Liver (tissue), 3 donors: Measurements from ENCODE around the gene CIPC.

ENCODE experiments used
- FOXA1 ChIP-seq: IDR thresholded peaks from 2 replicates; pipeline ENCODE4 v1.6.1; 2016; ENCODE audit warnings: antibody characterized with exemption
- GABPA ChIP-seq, 2 donors: IDR thresholded peaks in 1 of 2; conservative IDR thresholded peaks in 1 of 2; 2 replicates each; pipeline ENCODE4 v1.6.1; 2016; ENCODE audit warnings: antibody characterized with exemption in 2 of 2, mild to moderate bottlenecking in 1 of 2, moderate library complexity in 1 of 2
- HNF4G ChIP-seq: IDR thresholded peaks from 2 replicates; pipeline ENCODE4 v1.6.1; 2016; ENCODE audit warnings: antibody characterized with exemption
- JUND ChIP-seq, 2 donors: IDR thresholded peaks; 2 replicates each; pipeline ENCODE4 v1.6.1; 2016; ENCODE audit warnings: antibody characterized with exemption in 2 of 2
- RAD21 ChIP-seq, 2 donors: IDR thresholded peaks; 2 replicates each; pipeline ENCODE4 v1.6.1; 2016; ENCODE audit warnings: antibody characterized with exemption in 2 of 2, mild to moderate bottlenecking in 2 of 2
- RXRA ChIP-seq, 2 donors: IDR thresholded peaks; 2 replicates each; pipeline ENCODE4 v1.6.1; 2017 to 2018; ENCODE audit warnings: antibody characterized with exemption in 2 of 2, mild to moderate bottlenecking in 1 of 2
- SP1 ChIP-seq: IDR thresholded peaks from 2 replicates; pipeline ENCODE4 v1.6.1; 2018; ENCODE audit warnings: antibody characterized with exemption, mild to moderate bottlenecking
- TAF1 ChIP-seq: conservative IDR thresholded peaks from 2 replicates; pipeline ENCODE4 v1.6.1; 2016; ENCODE audit warnings: antibody characterized with exemption, mild to moderate bottlenecking
- TF ChIP-seq, protein P1 (sequence below): fragments of 150-350 bp; IDR thresholded peaks from 2 replicates; pipeline ENCODE4 v1.5.1; 2017; ENCODE audit warnings: improper control_type of control experiment, low read depth, low read length; ENCODE audit not compliant: missing input control
- TF ChIP-seq, protein P2 (sequence below): IDR thresholded peaks from 2 replicates; pipeline ENCODE4 v1.6.1; 2016; ENCODE audit warnings: antibody characterized with exemption
- TF ChIP-seq, protein P3 (sequence below): IDR thresholded peaks from 2 replicates; pipeline ENCODE4 v1.6.1; 2016; ENCODE audit warnings: antibody characterized with exemption, mild to moderate bottlenecking
- TF ChIP-seq, protein P4 (sequence below): IDR thresholded peaks from 2 replicates; pipeline ENCODE4 v1.6.1; 2016; ENCODE audit warnings: antibody characterized with exemption
- donor health status: healthy.
- donor health status: healthy.

DNA sequence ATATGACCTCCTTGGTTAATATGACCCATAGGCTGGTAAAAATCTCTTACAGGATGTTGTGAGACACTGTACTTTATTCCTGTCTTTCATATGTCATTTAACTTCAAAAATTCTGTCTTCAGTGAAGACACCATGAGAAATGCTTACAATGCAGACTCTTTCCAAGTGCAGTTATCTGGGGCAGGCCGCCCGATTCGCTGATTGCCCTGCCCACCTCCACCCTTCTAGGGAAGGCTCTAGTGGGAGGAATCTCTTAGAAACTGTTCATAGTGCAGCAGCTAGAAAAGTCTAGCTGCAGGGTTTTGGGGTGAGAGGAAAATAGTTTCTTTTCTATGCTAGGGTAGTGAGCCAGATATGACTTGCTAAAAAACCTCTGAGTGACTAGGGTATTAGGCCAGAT lies 15.0 kb upstream of the CIPC start:
- TF ChIP-seq, protein P1, sequence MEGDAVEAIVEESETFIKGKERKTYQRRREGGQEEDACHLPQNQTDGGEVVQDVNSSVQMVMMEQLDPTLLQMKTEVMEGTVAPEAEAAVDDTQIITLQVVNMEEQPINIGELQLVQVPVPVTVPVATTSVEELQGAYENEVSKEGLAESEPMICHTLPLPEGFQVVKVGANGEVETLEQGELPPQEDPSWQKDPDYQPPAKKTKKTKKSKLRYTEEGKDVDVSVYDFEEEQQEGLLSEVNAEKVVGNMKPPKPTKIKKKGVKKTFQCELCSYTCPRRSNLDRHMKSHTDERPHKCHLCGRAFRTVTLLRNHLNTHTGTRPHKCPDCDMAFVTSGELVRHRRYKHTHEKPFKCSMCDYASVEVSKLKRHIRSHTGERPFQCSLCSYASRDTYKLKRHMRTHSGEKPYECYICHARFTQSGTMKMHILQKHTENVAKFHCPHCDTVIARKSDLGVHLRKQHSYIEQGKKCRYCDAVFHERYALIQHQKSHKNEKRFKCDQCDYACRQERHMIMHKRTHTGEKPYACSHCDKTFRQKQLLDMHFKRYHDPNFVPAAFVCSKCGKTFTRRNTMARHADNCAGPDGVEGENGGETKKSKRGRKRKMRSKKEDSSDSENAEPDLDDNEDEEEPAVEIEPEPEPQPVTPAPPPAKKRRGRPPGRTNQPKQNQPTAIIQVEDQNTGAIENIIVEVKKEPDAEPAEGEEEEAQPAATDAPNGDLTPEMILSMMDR: no peak
- TF ChIP-seq GABPA (IDR thresholded peaks at IDR 0.05 in 1 of 2, conservative IDR thresholded peaks at IDR 0.05 in 1 of 2): no peak
- no peak for TF ChIP-seq JUND (IDR thresholded peaks at IDR 0.05)
- TF ChIP-seq RAD21 (IDR thresholded peaks at IDR 0.05): no peak
- TF ChIP-seq SP1: no peak
- no peak for TF ChIP-seq TAF1
- TF ChIP-seq, protein P2, sequence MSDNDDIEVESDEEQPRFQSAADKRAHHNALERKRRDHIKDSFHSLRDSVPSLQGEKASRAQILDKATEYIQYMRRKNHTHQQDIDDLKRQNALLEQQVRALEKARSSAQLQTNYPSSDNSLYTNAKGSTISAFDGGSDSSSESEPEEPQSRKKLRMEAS: no peak
- no peak for TF ChIP-seq HNF4G
- TF ChIP-seq FOXA1: no peak
- TF ChIP-seq, protein P3, sequence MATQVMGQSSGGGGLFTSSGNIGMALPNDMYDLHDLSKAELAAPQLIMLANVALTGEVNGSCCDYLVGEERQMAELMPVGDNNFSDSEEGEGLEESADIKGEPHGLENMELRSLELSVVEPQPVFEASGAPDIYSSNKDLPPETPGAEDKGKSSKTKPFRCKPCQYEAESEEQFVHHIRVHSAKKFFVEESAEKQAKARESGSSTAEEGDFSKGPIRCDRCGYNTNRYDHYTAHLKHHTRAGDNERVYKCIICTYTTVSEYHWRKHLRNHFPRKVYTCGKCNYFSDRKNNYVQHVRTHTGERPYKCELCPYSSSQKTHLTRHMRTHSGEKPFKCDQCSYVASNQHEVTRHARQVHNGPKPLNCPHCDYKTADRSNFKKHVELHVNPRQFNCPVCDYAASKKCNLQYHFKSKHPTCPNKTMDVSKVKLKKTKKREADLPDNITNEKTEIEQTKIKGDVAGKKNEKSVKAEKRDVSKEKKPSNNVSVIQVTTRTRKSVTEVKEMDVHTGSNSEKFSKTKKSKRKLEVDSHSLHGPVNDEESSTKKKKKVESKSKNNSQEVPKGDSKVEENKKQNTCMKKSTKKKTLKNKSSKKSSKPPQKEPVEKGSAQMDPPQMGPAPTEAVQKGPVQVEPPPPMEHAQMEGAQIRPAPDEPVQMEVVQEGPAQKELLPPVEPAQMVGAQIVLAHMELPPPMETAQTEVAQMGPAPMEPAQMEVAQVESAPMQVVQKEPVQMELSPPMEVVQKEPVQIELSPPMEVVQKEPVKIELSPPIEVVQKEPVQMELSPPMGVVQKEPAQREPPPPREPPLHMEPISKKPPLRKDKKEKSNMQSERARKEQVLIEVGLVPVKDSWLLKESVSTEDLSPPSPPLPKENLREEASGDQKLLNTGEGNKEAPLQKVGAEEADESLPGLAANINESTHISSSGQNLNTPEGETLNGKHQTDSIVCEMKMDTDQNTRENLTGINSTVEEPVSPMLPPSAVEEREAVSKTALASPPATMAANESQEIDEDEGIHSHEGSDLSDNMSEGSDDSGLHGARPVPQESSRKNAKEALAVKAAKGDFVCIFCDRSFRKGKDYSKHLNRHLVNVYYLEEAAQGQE: no peak
- no peak for TF ChIP-seq RXRA (IDR thresholded peaks at IDR 0.05)
- TF ChIP-seq, protein P4, sequence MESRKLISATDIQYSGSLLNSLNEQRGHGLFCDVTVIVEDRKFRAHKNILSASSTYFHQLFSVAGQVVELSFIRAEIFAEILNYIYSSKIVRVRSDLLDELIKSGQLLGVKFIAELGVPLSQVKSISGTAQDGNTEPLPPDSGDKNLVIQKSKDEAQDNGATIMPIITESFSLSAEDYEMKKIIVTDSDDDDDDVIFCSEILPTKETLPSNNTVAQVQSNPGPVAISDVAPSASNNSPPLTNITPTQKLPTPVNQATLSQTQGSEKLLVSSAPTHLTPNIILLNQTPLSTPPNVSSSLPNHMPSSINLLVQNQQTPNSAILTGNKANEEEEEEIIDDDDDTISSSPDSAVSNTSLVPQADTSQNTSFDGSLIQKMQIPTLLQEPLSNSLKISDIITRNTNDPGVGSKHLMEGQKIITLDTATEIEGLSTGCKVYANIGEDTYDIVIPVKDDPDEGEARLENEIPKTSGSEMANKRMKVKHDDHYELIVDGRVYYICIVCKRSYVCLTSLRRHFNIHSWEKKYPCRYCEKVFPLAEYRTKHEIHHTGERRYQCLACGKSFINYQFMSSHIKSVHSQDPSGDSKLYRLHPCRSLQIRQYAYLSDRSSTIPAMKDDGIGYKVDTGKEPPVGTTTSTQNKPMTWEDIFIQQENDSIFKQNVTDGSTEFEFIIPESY: no peak
